ENCODE results near the gene SPAG16. TPM values are rescaled to one million over a fixed set of nuclear protein-coding genes. Genes with fewer than 3 reads are reported as not detected.
A peak's percentile ranks its signal among the peaks of the same experiment; 100 is the strongest.

SPAG16 gene
- total RNA-seq, 4 donors from 2014 or later = 5.0 to 73.8 (median 21.6) TPM

DNA sequence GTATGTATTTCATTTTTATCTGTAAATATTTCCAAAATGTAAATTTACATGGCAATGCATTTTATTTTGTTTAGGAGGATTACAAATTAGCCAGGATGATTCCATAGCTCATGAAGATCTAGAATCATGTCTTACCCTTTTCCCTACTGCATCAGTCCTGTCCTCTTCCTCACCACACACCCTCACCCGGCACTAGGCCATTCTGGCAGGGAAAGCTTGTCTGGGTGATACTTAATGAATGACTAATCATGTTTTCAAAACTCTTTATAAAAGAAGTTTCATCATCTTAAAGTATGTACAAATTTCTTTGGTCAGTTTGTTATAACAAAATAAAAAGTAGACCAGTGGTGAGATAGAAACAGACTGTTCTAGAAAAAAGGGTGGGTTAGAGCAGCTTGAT lies 843.3 kb downstream of the SPAG16 start:
- Histone ChIP-seq H3K36me3 (no peaks in the 10 kb centered on the region), H3K27me3 (no peaks in the 10 kb centered on the region), H3K4me1 (no peaks in the 10 kb centered on the region), H3K4me3 (no peak overlapping the region), H3K9me3 (no peaks in the 10 kb centered on the region), H3K27ac (no peak overlapping the region)
- peak; percentile 18 to 20 for DNase-seq
- intact Hi-C loops (cut with DNase I; ENCODE audit: low total_unique reads) = no loop called here
- no peak for TF ChIP-seq POLR2A (IDR thresholded peaks at IDR 0.05)
- TF ChIP-seq, protein P1, sequence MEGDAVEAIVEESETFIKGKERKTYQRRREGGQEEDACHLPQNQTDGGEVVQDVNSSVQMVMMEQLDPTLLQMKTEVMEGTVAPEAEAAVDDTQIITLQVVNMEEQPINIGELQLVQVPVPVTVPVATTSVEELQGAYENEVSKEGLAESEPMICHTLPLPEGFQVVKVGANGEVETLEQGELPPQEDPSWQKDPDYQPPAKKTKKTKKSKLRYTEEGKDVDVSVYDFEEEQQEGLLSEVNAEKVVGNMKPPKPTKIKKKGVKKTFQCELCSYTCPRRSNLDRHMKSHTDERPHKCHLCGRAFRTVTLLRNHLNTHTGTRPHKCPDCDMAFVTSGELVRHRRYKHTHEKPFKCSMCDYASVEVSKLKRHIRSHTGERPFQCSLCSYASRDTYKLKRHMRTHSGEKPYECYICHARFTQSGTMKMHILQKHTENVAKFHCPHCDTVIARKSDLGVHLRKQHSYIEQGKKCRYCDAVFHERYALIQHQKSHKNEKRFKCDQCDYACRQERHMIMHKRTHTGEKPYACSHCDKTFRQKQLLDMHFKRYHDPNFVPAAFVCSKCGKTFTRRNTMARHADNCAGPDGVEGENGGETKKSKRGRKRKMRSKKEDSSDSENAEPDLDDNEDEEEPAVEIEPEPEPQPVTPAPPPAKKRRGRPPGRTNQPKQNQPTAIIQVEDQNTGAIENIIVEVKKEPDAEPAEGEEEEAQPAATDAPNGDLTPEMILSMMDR (IDR thresholded peaks at IDR 0.05) = no peak

DNA sequence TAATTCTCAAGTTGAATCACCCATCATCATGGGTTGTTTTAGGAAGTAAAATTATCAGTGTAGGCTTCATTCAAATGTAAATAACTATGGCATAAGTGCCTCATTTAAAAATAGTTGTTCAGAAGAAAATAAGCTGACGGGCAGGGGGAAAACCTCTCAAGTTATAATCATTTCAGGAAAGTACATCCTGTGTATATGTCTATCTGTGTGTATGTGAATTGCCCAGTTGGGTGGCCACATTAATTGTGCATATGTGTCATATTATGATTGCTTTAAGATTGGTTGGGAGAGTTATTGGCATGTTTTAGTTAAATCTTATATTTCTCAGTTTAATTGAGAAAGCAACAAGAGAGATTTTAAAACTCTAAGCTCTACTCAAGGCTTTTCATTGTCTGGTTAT lies 843.8 kb downstream of the SPAG16 start:
- intact Hi-C loops (cut with DNase I; ENCODE audit: low total_unique reads) = no loop called here
- no peak for TF ChIP-seq POLR2A (IDR thresholded peaks at IDR 0.05)
- TF ChIP-seq, protein P1 (IDR thresholded peaks at IDR 0.05) = no peak
- H3K27me3 ChIP-seq = no peaks in the 10 kb centered on the region
- H3K27ac ChIP-seq = no peak overlapping the region
- no peaks in the 10 kb centered on the region for H3K9me3 ChIP-seq
- no peak for DNase-seq
- no peak overlapping the region for H3K4me3 ChIP-seq
- no peaks in the 10 kb centered on the region for H3K36me3 ChIP-seq
- no peaks in the 10 kb centered on the region for H3K4me1 ChIP-seq

DNA sequence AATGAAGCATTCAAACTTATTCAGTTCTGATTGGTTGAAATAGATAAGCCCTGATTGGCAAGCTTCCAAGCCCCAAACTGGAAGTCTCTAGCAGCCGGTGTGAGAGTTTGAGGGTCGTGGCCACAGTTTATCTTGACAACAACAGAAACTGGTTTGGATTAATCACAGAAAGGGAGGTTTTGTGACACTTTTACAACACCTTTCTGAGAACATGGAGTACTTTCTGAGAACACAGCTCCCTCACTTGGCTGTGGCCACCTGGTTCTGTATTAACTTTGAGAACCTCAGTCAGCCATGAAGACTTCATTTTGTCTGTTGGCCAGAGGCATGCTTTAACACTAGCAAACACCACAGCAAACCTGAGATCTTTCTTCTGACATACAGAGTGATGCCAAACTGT lies 845.9 kb downstream of the SPAG16 start:
- TF ChIP-seq, protein P1 (IDR thresholded peaks at IDR 0.05) = no peak
- no peak for TF ChIP-seq POLR2A (IDR thresholded peaks at IDR 0.05)
- H3K27me3 ChIP-seq = no peaks in the 10 kb centered on the region
- DNase-seq = no peak
- no peak overlapping the region for H3K27ac ChIP-seq
- no peaks in the 10 kb centered on the region for H3K4me1 ChIP-seq
- no peak overlapping the region for H3K4me3 ChIP-seq
- H3K36me3 ChIP-seq = no peaks in the 10 kb centered on the region
- no peaks in the 10 kb centered on the region for H3K9me3 ChIP-seq
- intact Hi-C loops (cut with DNase I; ENCODE audit: low total_unique reads) = no loop called here

DNA sequence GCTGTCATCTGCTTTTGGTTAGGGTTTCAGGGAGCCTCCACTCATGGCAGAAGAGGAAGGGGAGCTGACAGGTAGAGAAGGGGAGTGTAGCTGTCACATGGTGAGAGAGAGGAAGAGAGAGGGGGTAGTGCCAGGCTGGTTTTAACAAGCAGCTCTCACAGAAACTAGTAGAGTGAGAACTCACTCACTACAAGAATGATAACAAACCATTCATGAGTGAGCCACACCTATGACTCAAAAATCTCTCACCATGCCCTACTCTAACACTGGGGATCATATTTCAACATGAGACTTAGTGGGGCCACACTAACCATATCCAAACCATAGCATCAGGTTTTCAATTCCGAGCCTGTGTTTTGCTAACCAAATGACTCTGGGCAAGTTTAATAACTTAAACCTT lies 851.7 kb downstream of the SPAG16 start:
- TF ChIP-seq POLR2A (IDR thresholded peaks at IDR 0.05) = no peak
- TF ChIP-seq, protein P1 (IDR thresholded peaks at IDR 0.05) = no peak
- Histone ChIP-seq H3K4me3 (no peak overlapping the region), H3K27ac (no peak overlapping the region), H3K9me3 (no peaks in the 10 kb centered on the region), H3K4me1 (no peaks in the 10 kb centered on the region), H3K36me3 (no peaks in the 10 kb centered on the region), H3K27me3 (no peaks in the 10 kb centered on the region)
- DNase-seq = no peak
- intact Hi-C loops (cut with DNase I; ENCODE audit: low total_unique reads) = no loop called here

DNA sequence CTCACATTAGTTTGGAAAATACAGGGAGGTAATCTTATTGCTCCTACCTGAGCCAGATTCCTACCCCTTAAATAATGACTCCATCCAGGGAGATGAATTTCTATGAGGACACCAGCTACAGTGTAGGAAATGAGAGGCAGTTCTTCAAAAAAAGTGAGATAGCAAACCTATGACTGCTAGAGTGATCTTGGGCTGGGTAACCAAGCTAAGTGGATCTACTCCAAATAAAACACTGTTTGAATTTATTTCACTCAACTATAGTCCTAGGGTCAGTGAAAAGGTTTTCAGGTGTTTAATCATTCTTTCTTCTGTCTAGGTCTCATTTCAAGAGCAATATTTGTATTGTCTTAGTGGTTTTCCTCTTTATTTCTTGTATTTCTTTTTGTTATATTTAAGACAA lies 854.5 kb downstream of the SPAG16 start:
- Histone ChIP-seq H3K4me1 (no peaks in the 10 kb centered on the region), H3K4me3 (no peak overlapping the region), H3K27ac (no peak overlapping the region), H3K9me3 (no peaks in the 10 kb centered on the region), H3K27me3 (no peaks in the 10 kb centered on the region), H3K36me3 (no peaks in the 10 kb centered on the region)
- DNase-seq = no peak
- TF ChIP-seq, protein P1 (IDR thresholded peaks at IDR 0.05) = no peak
- no peak for TF ChIP-seq POLR2A (IDR thresholded peaks at IDR 0.05)
- intact Hi-C loops (cut with DNase I; ENCODE audit: low total_unique reads) = no loop called here
